Peyer's patch (tissue), 4 donors: ENCODE results near the gene BNIP5. TPM values are rescaled to one million over a fixed set of nuclear protein-coding genes. Genes with fewer than 3 reads are reported as not detected.

Experiments
- DNase-seq, 3 donors: peaks; one replicate each; pipeline ENCODE4 v3.0.0-alpha.2; 2017 to 2019
- H3K27ac ChIP-seq, 4 donors: fragments of 200-600 bp; sonication (generic); one replicate each; pipeline ENCODE4 v1.5.1; 2016 to 2019
- H3K27me3 ChIP-seq, 2 donors: fragments of 200-600 bp; sonication (generic); one replicate each; pipeline ENCODE4 v1.5.1; 2019
- H3K36me3 ChIP-seq, 3 donors: fragments of 200-600 bp; sonication (generic); one replicate each; pipeline ENCODE4 v1.5.1; 2016 to 2019
- H3K4me1 ChIP-seq, 4 donors: fragments of 200-600 bp; sonication (generic); one replicate each; pipeline ENCODE4 v1.5.1; 2016 to 2019
- H3K4me3 ChIP-seq, 4 donors: fragments of 200-600 bp; sonication (generic); 1 replicate in 3 of 4; 2 replicates in 1 of 4; pipeline ENCODE4 v1.5.1; 2016 to 2019; ENCODE audit warnings: mild to moderate bottlenecking in 1 of 4
- H3K9me3 ChIP-seq, 4 donors: fragments of 200-600 bp; sonication (generic); one replicate each; pipeline ENCODE4 v1.5.1; 2016 to 2019; ENCODE audit warnings: mild to moderate bottlenecking in 1 of 4
- POLR2A ChIP-seq, 2 donors: fragments of 450-650 bp; IDR thresholded peaks; one replicate each; pipeline ENCODE4 v1.5.1; 2017; ENCODE audit warnings: antibody characterized with exemption in 2 of 2, mild to moderate bottlenecking in 2 of 2, moderate library complexity in 2 of 2
- total RNA-seq, 4 donors: library from RNA; depleted of rRNA; stranded (reverse); fragments of >200 nt; gene quantifications; one replicate each; pipeline ENCODE4 v1.1.0, GENCODE V29; 2016
- TF ChIP-seq, protein P1 (sequence below), 6 experiments: fragments of 450-650 bp in 4 of 6; fragments of 200-600 bp in 2 of 6; sonication (generic) in 1 of 6; IDR thresholded peaks; one replicate each; pipeline ENCODE4 v1.5.1; 2017 to 2019; ENCODE audit warnings: antibody characterized with exemption in 6 of 6, mild to moderate bottlenecking in 3 of 6, moderate library complexity in 1 of 6

The BNIP5 gene
- total RNA-seq, 4 donors from 2014 or later, result 9.1 to 35.4 (median 25.3) TPM

DNA sequence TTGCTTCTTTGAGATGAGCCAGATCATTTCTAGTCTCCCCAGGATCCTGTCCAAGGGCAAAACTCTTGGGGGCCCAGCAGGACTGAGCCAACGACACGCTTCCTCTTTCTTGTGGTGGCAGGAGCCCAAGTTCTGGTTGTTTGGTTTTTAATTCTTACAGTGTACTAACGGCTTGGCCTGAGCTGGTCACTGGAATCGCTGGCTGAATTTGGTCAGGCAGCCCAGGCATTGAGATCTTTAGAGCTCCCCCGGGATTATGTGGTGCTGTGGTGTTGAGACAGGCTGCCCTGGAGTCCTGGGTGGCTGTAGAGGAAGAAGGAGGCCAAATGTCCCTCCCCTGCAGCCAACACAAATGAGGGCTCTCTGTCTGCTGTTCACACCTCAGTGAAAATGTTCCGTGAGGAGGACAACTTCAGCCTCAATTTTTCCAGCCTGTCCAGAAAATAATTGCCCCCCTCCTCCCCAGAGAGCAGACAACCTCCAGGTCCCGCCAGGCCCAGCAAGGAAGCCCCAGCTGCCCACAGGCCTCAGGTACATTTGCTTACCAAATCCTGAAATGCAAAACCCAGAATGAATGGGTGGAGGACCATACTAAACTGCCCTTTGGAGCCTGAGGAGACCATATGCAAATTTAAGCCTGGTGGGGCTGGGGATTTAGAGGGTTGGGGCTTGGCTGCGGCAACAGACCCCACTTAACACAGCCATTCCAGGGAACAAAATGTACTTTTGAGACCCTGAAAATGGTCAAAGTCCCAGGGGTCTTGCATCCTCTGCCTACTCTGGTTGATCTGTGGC lies 23.6 kb downstream of the BNIP5 start:
- TF ChIP-seq POLR2A (IDR thresholded peaks at IDR 0.05), result no peak
- TF ChIP-seq, protein P1, sequence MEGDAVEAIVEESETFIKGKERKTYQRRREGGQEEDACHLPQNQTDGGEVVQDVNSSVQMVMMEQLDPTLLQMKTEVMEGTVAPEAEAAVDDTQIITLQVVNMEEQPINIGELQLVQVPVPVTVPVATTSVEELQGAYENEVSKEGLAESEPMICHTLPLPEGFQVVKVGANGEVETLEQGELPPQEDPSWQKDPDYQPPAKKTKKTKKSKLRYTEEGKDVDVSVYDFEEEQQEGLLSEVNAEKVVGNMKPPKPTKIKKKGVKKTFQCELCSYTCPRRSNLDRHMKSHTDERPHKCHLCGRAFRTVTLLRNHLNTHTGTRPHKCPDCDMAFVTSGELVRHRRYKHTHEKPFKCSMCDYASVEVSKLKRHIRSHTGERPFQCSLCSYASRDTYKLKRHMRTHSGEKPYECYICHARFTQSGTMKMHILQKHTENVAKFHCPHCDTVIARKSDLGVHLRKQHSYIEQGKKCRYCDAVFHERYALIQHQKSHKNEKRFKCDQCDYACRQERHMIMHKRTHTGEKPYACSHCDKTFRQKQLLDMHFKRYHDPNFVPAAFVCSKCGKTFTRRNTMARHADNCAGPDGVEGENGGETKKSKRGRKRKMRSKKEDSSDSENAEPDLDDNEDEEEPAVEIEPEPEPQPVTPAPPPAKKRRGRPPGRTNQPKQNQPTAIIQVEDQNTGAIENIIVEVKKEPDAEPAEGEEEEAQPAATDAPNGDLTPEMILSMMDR (IDR thresholded peaks at IDR 0.05), result no peak
- H3K4me1 ChIP-seq, result peaks cover 0 to 4% (median 0%) of the 10 kb centered on the region in 4 donors
- H3K27ac ChIP-seq, result no peak overlapping the region
- DNase-seq, result peak; percentile 23 to 53 (median 31)
- no peaks in the 10 kb centered on the region for H3K27me3 ChIP-seq
- H3K9me3 ChIP-seq, result no peaks in the 10 kb centered on the region
- no peak overlapping the region for H3K4me3 ChIP-seq
- H3K36me3 ChIP-seq, result peaks cover 0 to 8% (median 0%) of the 10 kb centered on the region in 3 donors

DNA sequence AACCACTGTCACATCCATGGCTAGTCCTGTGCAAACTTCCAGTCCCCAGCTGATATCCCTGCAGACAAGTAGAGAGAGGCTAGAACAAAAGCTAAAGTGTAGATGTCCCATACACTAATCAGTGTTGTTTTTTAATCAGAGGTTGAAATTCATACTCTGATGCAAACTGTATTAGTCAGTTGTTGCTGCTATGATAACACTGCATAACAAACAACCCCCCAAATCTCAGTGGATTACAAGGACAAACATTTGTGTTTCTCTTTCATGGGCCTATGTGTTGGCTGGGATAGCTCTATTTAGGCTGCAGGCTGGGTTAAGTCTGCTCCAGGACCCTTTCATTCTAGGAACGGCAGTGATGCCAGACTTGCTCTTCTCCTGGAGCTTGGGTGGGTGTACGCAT lies 26.8 kb downstream of the BNIP5 start:
- no peak overlapping the region for H3K27ac ChIP-seq
- TF ChIP-seq, protein P1 (IDR thresholded peaks at IDR 0.05), result no peak
- no peak for TF ChIP-seq POLR2A (IDR thresholded peaks at IDR 0.05)

DNA sequence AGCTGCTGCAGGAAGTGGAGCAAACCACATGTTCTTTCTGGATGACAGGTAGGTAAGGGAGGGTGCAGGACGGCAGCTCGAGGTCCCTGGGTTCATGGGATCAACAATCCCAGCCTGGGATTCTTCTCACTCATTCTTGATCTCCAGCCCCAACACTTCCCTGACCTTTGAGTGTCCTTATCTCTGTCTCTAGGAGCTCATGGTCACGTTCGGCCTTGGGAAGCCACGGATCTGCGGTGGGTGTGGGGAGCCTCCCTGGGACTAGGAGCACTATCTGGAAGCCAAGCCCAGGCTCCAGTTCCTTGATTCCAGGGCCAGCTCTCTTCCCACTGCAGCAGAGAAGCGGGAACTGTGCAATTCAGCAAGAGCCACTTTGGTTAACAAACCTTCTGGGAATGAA lies 27.5 kb downstream of the BNIP5 start:
- Histone ChIP-seq H3K4me3 (no peak overlapping the region), H3K27me3 (no peaks in the 10 kb centered on the region), H3K4me1 (peaks cover 0 to 4% (median 0%) of the 10 kb centered on the region in 4 donors), H3K36me3 (no peaks in the 10 kb centered on the region), H3K27ac (peak overlapping the region in 1 of 4 donors; percentile 1), H3K9me3 (no peaks in the 10 kb centered on the region)
- DNase-seq, result peak in 1 of 3 donors; percentile 65
- TF ChIP-seq, protein P1 (IDR thresholded peaks at IDR 0.05), result no peak
- no peak for TF ChIP-seq POLR2A (IDR thresholded peaks at IDR 0.05)

More for the DNA sequence above, 26.8 kb downstream of the BNIP5 start:
- Histone ChIP-seq H3K27me3 (no peaks in the 10 kb centered on the region), H3K4me1 (peaks cover 0 to 4% (median 0%) of the 10 kb centered on the region in 4 donors), H3K9me3 (no peaks in the 10 kb centered on the region), H3K4me3 (no peak overlapping the region), H3K36me3 (no peaks in the 10 kb centered on the region)
- no peak for DNase-seq

DNA sequence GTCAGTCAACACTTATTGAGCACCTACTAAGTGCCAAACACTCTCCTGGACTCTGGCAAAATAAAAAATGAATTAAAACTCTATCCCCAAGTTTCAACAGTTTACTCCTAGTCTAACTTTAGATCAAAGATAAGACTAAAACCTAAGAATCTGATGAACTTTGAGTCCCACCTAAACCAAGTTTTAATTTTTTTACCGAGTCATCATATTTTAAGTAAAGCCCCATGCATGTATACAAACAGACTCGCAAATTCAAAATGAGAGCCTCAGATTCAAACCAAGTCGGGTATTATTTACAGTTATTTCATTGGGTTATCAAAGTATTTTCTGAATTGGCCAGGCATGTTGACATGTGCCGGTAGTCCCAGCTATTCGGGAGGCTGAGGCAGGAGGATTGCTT lies 28.2 kb downstream of the BNIP5 start:
- no peak overlapping the region for H3K27ac ChIP-seq

DNA sequence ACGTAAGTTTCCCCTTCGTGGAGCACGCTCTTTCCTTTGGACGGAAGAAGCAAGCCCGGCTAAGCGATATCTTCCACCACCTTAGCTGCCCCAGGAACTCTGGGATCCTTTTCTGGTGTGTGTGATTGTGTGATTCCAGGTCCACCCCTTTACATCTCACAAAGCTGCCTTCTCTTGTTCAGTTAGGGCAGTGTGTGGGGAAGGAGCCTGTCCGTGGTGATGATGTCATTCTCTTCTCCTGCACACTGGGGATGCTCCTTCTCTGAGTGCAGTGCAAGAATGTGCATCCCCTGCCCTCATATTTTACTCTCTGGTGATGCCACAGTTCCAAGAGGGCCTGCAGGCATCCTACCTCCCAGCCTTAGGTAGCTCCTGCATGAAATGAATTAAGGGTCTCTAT lies 30.3 kb downstream of the BNIP5 start:
- no peak overlapping the region for H3K27ac ChIP-seq
- no peaks in the 10 kb centered on the region for H3K36me3 ChIP-seq
- H3K27me3 ChIP-seq, result no peaks in the 10 kb centered on the region
- TF ChIP-seq POLR2A (IDR thresholded peaks at IDR 0.05), result no peak
- TF ChIP-seq, protein P1 (IDR thresholded peaks at IDR 0.05), result no peak
- H3K4me1 ChIP-seq, result no peaks in the 10 kb centered on the region
- no peaks in the 10 kb centered on the region for H3K9me3 ChIP-seq
- no peak overlapping the region for H3K4me3 ChIP-seq
- DNase-seq, result no peak

More for the DNA sequence above, 28.2 kb downstream of the BNIP5 start:
- Histone ChIP-seq H3K9me3 (no peaks in the 10 kb centered on the region), H3K4me1 (peaks cover 0 to 4% (median 0%) of the 10 kb centered on the region in 4 donors), H3K4me3 (no peak overlapping the region), H3K27me3 (no peaks in the 10 kb centered on the region), H3K36me3 (no peaks in the 10 kb centered on the region)
- no peak for TF ChIP-seq POLR2A (IDR thresholded peaks at IDR 0.05)
- DNase-seq, result no peak

DNA sequence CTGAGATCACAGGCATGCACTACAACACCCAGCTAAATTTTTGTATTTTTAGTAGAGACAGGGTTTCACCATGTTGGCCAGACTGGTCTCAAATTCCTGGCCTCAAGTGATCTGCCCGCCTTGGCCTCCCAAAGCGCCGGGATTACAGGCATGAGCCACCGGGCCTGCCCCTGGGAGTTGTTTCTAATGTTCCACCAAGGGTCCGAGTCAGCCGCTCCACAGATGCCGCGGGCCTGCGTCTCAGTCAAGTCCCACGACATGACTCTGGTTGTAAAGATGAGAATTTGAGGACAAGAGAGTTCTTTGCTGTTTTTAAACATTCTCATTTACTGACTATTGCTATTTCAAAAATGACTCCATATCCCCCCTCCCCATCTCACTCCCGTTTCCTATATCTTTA lies 30.8 kb downstream of the BNIP5 start:
- no peak overlapping the region for H3K4me3 ChIP-seq
- no peaks in the 10 kb centered on the region for H3K27me3 ChIP-seq

More for the DNA sequence above, 30.8 kb downstream of the BNIP5 start:
- no peaks in the 10 kb centered on the region for H3K4me1 ChIP-seq
- TF ChIP-seq, protein P1 (IDR thresholded peaks at IDR 0.05), result no peak
- no peak for TF ChIP-seq POLR2A (IDR thresholded peaks at IDR 0.05)
- H3K27ac ChIP-seq, result no peak overlapping the region
- DNase-seq, result no peak
- no peaks in the 10 kb centered on the region for H3K36me3 ChIP-seq
- H3K9me3 ChIP-seq, result no peaks in the 10 kb centered on the region
